HuH-7 (cell line): ENCODE measurements around the gene RIPPLY2.
"Not testable (repeated sequence)": the region's sequence is repeated elsewhere in the genome, so short reads cannot be mapped to it uniquely, and the experiment has no call there.

Source experiments
- DNase-seq: peaks from one replicate; pipeline ENCODE4 v3.0.0; 2011; ENCODE audit warnings: low spot score

Gene RIPPLY2

GRCh38 chr6:83853178-83854000, at the start of gene RIPPLY2:
Gene RIPPLY2, plus strand, starts transcription at chr6:83853360. Its CDS starts 57 bp downstream, at chr6:83853417.
- DNase-seq = no peak

- not testable (repeated sequence) for DNase-seq
Observed at GRCh38 chr6:83803492-83803891, 49.7 kb upstream of the RIPPLY2 start.

- DNase-seq = no peak
Observed at GRCh38 chr6:83804886-83805285, 48.3 kb upstream of the RIPPLY2 start.

GRCh38 chr6:83808005-83808404, 45.2 kb upstream of the RIPPLY2 start:
- DNase-seq = no peak

GRCh38 chr6:83808926-83809325, 44.2 kb upstream of the RIPPLY2 start:
- DNase-seq = no peak

GRCh38 chr6:83812595-83812994, 40.6 kb upstream of the RIPPLY2 start:
- DNase-seq = no peak

- no peak for DNase-seq
Observed at GRCh38 chr6:83815631-83816272, 37.4 kb upstream of the RIPPLY2 start.

GRCh38 chr6:83822629-83823169, 30.5 kb upstream of the RIPPLY2 start:
- no peak for DNase-seq

GRCh38 chr6:83824388-83824801, 28.8 kb upstream of the RIPPLY2 start:
- DNase-seq = no peak

GRCh38 chr6:83824831-83825230, 28.3 kb upstream of the RIPPLY2 start:
- DNase-seq = no peak

- DNase-seq = no peak
Observed at GRCh38 chr6:83827050-83827449, 26.1 kb upstream of the RIPPLY2 start.

GRCh38 chr6:83838727-83839126, 14.4 kb upstream of the RIPPLY2 start:
- DNase-seq = no peak

GRCh38 chr6:83844170-83844569, 9.0 kb upstream of the RIPPLY2 start:
- DNase-seq = no peak

- DNase-seq = no peak
Observed at GRCh38 chr6:83846291-83846690, 6.9 kb upstream of the RIPPLY2 start.

GRCh38 chr6:83847179-83847578, 6.0 kb upstream of the RIPPLY2 start:
- no peak for DNase-seq

GRCh38 chr6:83849127-83849526, 4.0 kb upstream of the RIPPLY2 start:
- no peak for DNase-seq

GRCh38 chr6:83849610-83850009, 3.5 kb upstream of the RIPPLY2 start:
- DNase-seq = no peak

GRCh38 chr6:83852528-83853177, 507 bp upstream of the RIPPLY2 start:
- no peak for DNase-seq

GRCh38 chr6:83854001-83854501, 891 bp downstream of the RIPPLY2 start:
- DNase-seq = no peak

- no peak for DNase-seq
Observed at GRCh38 chr6:83854766-83855165, 1.6 kb downstream of the RIPPLY2 start.

GRCh38 chr6:83859410-83860358, 6.5 kb downstream of the RIPPLY2 start, which contains the start of gene CYB5R4:
Gene CYB5R4, plus strand, starts transcription at chr6:83859689. Its CDS starts 94 bp downstream, at chr6:83859783.
- peak; percentile 98 for DNase-seq
